ENCODE measurements around the gene AR.

GRCh38 chrX:67610282-67610681 is 66.5 kb downstream of the AR start:
- TF ChIP-seq SUZ12 (IDR thresholded peaks at IDR 0.05; ENCODE audit: extremely low read depth, insufficient read depth, insufficient read length), result no peak
- no peak for TF ChIP-seq YY1 (IDR thresholded peaks at IDR 0.05; ENCODE audit: insufficient read depth, insufficient read length)
- no peak for TF ChIP-seq ZNF274 (IDR thresholded peaks at IDR 0.05; ENCODE audit: low read depth, low read length)
